Mesenchymal stem cell (in vitro differentiated cells and primary cell): Measurements from ENCODE around the gene TBC1D17.

Experiments used
- DNase-seq: peaks from one replicate; pipeline ENCODE4 v3.0.0-alpha.2; 2013
- H2AFZ ChIP-seq: one replicate; pipeline ENCODE4 v1.6.1; 2013; ENCODE audit warnings: low read depth, mild to moderate bottlenecking, control low read depth, inconsistent platforms, low read length, moderate library complexity
- H2AK5ac ChIP-seq: 2 replicates; pipeline ENCODE4 v1.6.1; 2013; ENCODE audit warnings: low read length, moderate library complexity, mild to moderate bottlenecking, inconsistent platforms; ENCODE audit not compliant: severe bottlenecking
- H2BK120ac ChIP-seq: one replicate; pipeline ENCODE4 v1.6.1; 2013; ENCODE audit warnings: low read depth, mild to moderate bottlenecking, inconsistent platforms, low read length, moderate library complexity
- H2BK12ac ChIP-seq, 2 experiments: one replicate each; pipeline ENCODE4 v1.6.1; 2013; ENCODE audit warnings: inconsistent platforms in 2 of 2, low read length in 2 of 2, mild to moderate bottlenecking in 2 of 2, moderate library complexity in 2 of 2, control low read depth in 1 of 2
- H2BK15ac ChIP-seq: one replicate; pipeline ENCODE4 v1.6.1; 2013; ENCODE audit warnings: mild to moderate bottlenecking, low read depth, inconsistent platforms; ENCODE audit not compliant: poor library complexity, severe bottlenecking
- H2BK5ac ChIP-seq: 2 replicates; pipeline ENCODE4 v1.6.1; 2013; ENCODE audit warnings: low read depth, mild to moderate bottlenecking, low read length, control low read depth, inconsistent platforms; ENCODE audit not compliant: poor library complexity, severe bottlenecking
- H3K14ac ChIP-seq, 2 experiments: one replicate each; pipeline ENCODE4 v1.6.1; 2013; ENCODE audit warnings: inconsistent platforms in 2 of 2, low read length in 2 of 2, control low read depth in 1 of 2, mild to moderate bottlenecking in 1 of 2, moderate library complexity in 1 of 2
- H3K18ac ChIP-seq, 2 experiments: one replicate each; pipeline ENCODE4 v1.6.1; 2013; ENCODE audit warnings: inconsistent platforms in 2 of 2, low read length in 2 of 2, control low read depth in 1 of 2, low read depth in 1 of 2, mild to moderate bottlenecking in 1 of 2
- H3K23ac ChIP-seq, 2 experiments: one replicate each; pipeline ENCODE4 v1.6.1; 2013; ENCODE audit warnings: inconsistent platforms in 2 of 2, low read length in 2 of 2, mild to moderate bottlenecking in 2 of 2, moderate library complexity in 2 of 2, control low read depth in 1 of 2
- H3K27ac ChIP-seq: 2 replicates; pipeline ENCODE4 v1.5.1; 2013; ENCODE audit warnings: mild to moderate bottlenecking, moderate library complexity, low read length, control low read depth, inconsistent platforms; ENCODE audit not compliant: poor library complexity, severe bottlenecking
- H3K27me3 ChIP-seq, 2 experiments: 2 replicates each; pipeline versions ENCODE4 v1.6.1 to v1.7.0; 2013; ENCODE audit warnings: low read length in 2 of 2, mild to moderate bottlenecking in 2 of 2, moderate library complexity in 2 of 2, control low read depth in 1 of 2, inconsistent platforms in 1 of 2; ENCODE audit not compliant: control insufficient read depth in 1 of 2, insufficient read depth in 1 of 2
- H3K36me3 ChIP-seq, 2 experiments: 2 replicates each; pipeline versions ENCODE4 v1.6.1 to v1.7.0; 2013; ENCODE audit warnings: low read length in 2 of 2, control low read depth in 1 of 2, inconsistent platforms in 1 of 2, low read depth in 1 of 2, mild to moderate bottlenecking in 1 of 2; ENCODE audit not compliant: insufficient read depth in 2 of 2, control insufficient read depth in 1 of 2
- H3K4ac ChIP-seq, 2 experiments: one replicate each; pipeline ENCODE4 v1.6.1; 2013; ENCODE audit warnings: inconsistent platforms in 2 of 2, low read length in 2 of 2, mild to moderate bottlenecking in 2 of 2, moderate library complexity in 2 of 2, control low read depth in 1 of 2, low read depth in 1 of 2
- H3K4me1 ChIP-seq: 2 replicates; pipeline ENCODE4 v1.6.1; 2013; ENCODE audit warnings: low read depth, low read length, control low read depth; ENCODE audit not compliant: control insufficient read depth, insufficient read depth
- H3K4me2 ChIP-seq: 2 replicates; pipeline ENCODE4 v1.6.1; 2013; ENCODE audit warnings: low read length, mild to moderate bottlenecking, inconsistent platforms; ENCODE audit not compliant: poor library complexity, severe bottlenecking
- H3K4me3 ChIP-seq, 2 experiments: 2 replicates each; pipeline versions ENCODE4 v1.5.1 to v1.7.0; 2013; ENCODE audit warnings: low read length in 2 of 2, mild to moderate bottlenecking in 2 of 2, control low read depth in 1 of 2, low read depth in 1 of 2; ENCODE audit not compliant: insufficient read depth in 1 of 2
- H3K79me1 ChIP-seq: replicated peaks from 2 replicates; pipeline ENCODE4 v1.6.1; 2013; ENCODE audit warnings: mild to moderate bottlenecking, control low read depth, low read length, inconsistent platforms; ENCODE audit not compliant: poor library complexity, severe bottlenecking
- H3K9ac ChIP-seq: 2 replicates; pipeline ENCODE4 v1.7.0; 2013; ENCODE audit warnings: mild to moderate bottlenecking, low read length, moderate library complexity
- H3K9me3 ChIP-seq: 2 replicates; pipeline ENCODE4 v1.7.0; 2013; ENCODE audit warnings: mild to moderate bottlenecking, low read length; ENCODE audit not compliant: control insufficient read depth
- H4K8ac ChIP-seq: one replicate; pipeline ENCODE4 v1.6.1; 2013; ENCODE audit warnings: inconsistent platforms, mild to moderate bottlenecking, low read length, moderate library complexity
- H4K91ac ChIP-seq: one replicate; pipeline ENCODE4 v1.6.1; 2013; ENCODE audit warnings: mild to moderate bottlenecking, low read length, inconsistent platforms
- WGBS: methylation state at CpG from one replicate; pipeline ENCODE4 v1.1.7; 2013; ENCODE audit warnings: mixed read lengths; 5-methylcytosine and 5-hydroxymethylcytosine counted together

The TBC1D17 gene

DNA sequence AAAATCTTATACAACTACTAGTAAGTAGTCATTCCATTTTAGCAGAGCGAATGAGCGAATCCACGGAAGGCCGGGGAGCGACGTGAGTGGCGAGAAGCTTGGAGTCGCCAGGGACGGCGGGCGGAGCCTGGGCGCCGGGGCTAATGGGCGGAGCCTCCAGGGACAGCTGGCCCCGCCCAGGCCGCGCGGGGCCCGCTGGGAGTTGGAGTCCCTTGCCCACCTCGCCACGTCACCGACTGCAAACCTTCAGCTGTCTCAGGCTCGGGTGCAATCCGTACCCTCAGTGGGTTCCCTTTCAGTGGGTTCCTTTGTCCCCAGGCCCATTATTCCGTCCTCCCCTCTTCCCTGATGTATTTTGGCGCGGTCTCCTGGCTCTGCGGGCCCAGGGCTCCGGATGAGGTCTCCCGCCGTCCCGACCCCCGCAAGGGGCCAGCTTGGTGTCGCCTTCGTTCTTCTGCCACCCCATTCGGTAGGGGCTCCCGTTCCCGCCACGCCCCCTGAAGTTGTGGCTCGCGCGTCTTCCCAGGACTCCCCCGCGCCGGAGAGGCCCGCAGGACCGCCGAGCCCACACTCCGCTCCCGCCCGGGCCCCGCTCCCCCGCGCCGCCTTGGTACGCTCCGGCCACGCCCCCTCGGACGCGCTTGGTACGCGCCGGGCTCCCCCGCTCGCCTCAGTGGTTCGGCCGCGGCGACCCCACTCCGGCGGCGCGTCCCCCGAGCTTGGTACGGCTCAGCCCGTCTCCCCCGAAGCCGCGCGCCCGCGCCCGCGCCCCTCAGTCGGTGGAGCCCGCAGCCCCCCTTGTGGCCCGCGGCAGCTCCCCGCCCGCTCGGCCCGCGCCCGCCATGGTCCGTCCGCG, 26.8 kb upstream of the TBC1D17 start, which contains the start of gene PTOV1:
PTOV1 (plus strand) TSS at position 673 of the 856 bp plus-strand sequence.
- Histone ChIP-seq H2BK5ac (peak within 1 kb of the TSS; percentile 88), H3K4ac (peak within 1 kb of the TSS; percentile 83 to 95), H2BK120ac (peak within 1 kb of the TSS; percentile 88), H2AK5ac (peak within 1 kb of the TSS; percentile 3), H3K18ac (peak within 1 kb of the TSS; percentile 93 to 97), H2BK12ac (no peak within 1 kb of the TSS), H4K8ac (peak within 1 kb of the TSS; percentile 92), H3K4me3 (peak within 1 kb of the TSS; percentile 87 to 91), H3K27me3 (no peaks in the 10 kb centered on the region), H3K14ac (peak within 1 kb of the TSS in 1 of 2 experiments; percentile 93), H3K36me3 (peaks cover 12 to 15% of the 10 kb centered on the region in 2 experiments), H3K9ac (peak within 1 kb of the TSS; percentile 98), H3K9me3 (no peaks in the 10 kb centered on the region), H3K23ac (peak within 1 kb of the TSS in 1 of 2 experiments; percentile 91), H3K79me1 (peaks cover 15% of the 10 kb centered on the region), H3K4me1 (peaks cover 30% of the 10 kb centered on the region), H3K27ac (peak within 1 kb of the TSS; percentile 97), H2AFZ (no peak within 1 kb of the TSS), H2BK15ac (peak within 1 kb of the TSS; percentile 94), H4K91ac (peak within 1 kb of the TSS; percentile 95), H3K4me2 (peak within 1 kb of the TSS; percentile 86)
- WGBS, result 1% methylated on average over 79 of the region's 98 CpGs
- peak; percentile 94 for DNase-seq

DNA sequence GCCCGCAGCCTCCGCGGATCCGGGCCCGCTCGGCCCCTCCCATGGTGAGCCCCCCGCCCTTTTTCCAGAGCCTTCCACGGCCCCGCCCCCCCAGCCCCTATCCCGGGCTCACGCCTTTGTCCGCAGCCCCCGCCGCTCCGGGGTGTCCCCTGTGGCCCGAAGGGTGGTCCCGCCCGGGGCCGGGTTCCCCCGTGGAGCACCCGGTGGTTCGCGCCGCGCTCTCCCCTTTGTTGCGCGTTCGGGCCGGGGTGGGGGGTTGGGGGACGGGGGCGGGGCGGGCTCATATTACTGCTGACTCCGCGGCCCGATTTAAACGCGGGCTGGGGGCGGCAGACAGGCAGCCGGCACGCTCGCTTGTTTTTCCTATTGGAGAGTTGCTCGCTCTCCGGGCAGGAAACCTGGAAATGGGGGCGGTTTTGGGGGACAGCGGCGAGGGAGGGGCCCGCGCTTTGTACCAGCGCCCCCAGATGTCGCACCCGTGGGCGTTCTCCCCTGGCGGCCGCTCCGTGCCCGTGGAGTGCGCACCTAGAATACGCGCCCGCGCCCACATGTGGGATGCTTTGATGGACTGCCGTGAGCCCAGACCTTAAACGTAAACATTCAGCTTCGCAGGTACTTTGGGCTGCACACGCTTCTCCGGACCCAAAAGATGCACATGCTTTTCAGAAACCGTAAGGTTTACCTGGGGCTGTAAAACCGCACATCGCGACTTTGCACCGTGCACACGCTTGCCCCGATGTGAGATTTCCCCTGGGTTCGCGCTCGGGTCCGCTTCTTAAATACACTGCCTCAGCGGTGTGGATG, 25.8 kb upstream of the TBC1D17 start:
- Histone ChIP-seq H3K14ac (peak overlapping the region in 1 of 2 experiments; percentile 36), H3K4ac (peak overlapping the region in 1 of 2 experiments; percentile 95), H2BK15ac (peak overlapping the region; percentile 94), H3K27me3 (no peaks in the 10 kb centered on the region), H4K8ac (peak overlapping the region; percentile 80), H4K91ac (peak overlapping the region; percentile 72), H3K36me3 (peaks cover 19 to 25% of the 10 kb centered on the region in 2 experiments), H2BK120ac (peak overlapping the region; percentile 88), H3K9ac (peak overlapping the region; percentile 98), H3K18ac (peak overlapping the region; percentile 79 to 97), H3K4me2 (peak overlapping the region; percentile 86), H3K79me1 (peaks cover 18% of the 10 kb centered on the region), H2AFZ (no peak overlapping the region), H3K23ac (peak overlapping the region in 1 of 2 experiments; percentile 63), H3K9me3 (no peaks in the 10 kb centered on the region), H3K4me3 (peak overlapping the region; percentile 87 to 91), H3K4me1 (peaks cover 33% of the 10 kb centered on the region), H2BK12ac (no peak overlapping the region), H3K27ac (no peak overlapping the region), H2AK5ac (no peak overlapping the region), H2BK5ac (peak overlapping the region; percentile 35)
- WGBS, result 4% methylated on average over 49 of the region's 78 CpGs
- DNase-seq, result no peak

DNA sequence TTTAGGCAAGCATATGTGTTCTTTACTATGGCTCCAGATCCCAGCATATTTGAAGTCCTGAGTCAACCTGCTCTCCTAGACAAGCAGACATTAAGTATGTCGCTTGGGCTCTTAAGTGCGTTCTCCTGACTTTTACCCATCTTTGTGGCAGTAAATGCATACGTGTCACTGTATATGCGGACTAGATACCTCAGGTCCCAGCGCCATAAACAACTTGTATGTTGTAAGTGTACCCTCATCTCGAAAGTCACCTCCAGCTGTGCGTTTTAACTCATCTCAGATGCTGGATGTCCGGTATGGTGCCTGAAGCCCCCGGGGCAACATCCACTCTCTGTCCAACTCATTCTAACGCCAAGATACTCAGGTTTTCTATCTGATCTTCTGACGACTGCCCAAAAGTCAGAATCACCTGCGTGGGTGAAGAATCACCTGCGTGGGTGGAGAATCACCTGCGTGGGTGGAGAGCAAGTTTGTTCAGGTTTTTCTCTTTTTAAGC, 24.8 kb upstream of the TBC1D17 start:
- DNase-seq, result no peak
- Histone ChIP-seq H3K27me3 (no peaks in the 10 kb centered on the region), H2BK12ac (no peak overlapping the region), H3K4me3 (peak overlapping the region in 1 of 2 experiments; percentile 91), H2AK5ac (no peak overlapping the region), H3K23ac (peak overlapping the region in 1 of 2 experiments; percentile 81), H3K79me1 (peaks cover 16% of the 10 kb centered on the region), H2BK15ac (no peak overlapping the region), H3K4me2 (peak overlapping the region; percentile 86), H3K14ac (no peak overlapping the region), H3K18ac (no peak overlapping the region), H3K36me3 (peaks cover 28 to 35% of the 10 kb centered on the region in 2 experiments), H2BK120ac (no peak overlapping the region), H3K4me1 (peaks cover 37% of the 10 kb centered on the region), H4K91ac (no peak overlapping the region), H3K27ac (no peak overlapping the region), H2BK5ac (no peak overlapping the region), H3K9me3 (no peaks in the 10 kb centered on the region), H2AFZ (no peak overlapping the region), H3K4ac (no peak overlapping the region), H4K8ac (no peak overlapping the region), H3K9ac (peak overlapping the region; percentile 78)
- 88% methylated on average over 13 of the region's 14 CpGs for WGBS
